NCI-H2107 treated with DMSO at 0.1 percent for 48 hours (cell line): ENCODE measurements around the gene WDFY2.
A peak's percentile ranks its signal among the peaks of the same experiment; 100 is the strongest.

Experiments used
- DNase-seq: peaks from one replicate; lab custom pipeline; 2025; ENCODE audit not compliant: unreplicated experiment; lab: John Stamatoyannopoulos, UW

The WDFY2 gene

GRCh38 chr13:51767100-51767499 is 182.8 kb downstream of the WDFY2 start:
- no peak for DNase-seq

DNA sequence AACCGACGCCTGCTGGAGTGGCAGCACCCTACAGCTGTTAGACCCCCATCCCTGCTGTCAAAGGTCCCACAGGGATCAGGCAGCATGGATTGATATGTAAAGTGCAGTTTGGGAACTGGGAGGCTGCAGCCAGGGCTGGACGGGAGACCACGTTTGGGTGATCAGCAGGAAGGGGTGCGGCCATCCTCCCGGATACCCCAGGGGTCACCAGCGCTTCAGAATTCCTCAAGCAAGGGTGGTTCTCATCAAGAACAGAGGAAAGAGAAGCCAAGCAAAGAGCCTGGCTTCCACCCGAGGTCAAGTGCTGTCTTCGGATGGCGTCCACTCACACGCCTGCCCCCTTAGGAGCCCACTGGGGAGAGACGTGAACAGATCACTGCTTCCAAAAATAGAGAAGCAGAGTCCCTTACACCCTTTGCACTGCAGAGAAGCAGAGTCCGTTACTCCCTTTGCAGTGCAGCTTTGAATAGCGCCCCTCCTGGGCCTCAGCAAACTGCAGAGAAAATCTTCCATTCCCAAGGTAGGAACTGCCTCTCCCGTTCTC is 184.2 kb downstream of the WDFY2 start:
- no peak for DNase-seq

DNA sequence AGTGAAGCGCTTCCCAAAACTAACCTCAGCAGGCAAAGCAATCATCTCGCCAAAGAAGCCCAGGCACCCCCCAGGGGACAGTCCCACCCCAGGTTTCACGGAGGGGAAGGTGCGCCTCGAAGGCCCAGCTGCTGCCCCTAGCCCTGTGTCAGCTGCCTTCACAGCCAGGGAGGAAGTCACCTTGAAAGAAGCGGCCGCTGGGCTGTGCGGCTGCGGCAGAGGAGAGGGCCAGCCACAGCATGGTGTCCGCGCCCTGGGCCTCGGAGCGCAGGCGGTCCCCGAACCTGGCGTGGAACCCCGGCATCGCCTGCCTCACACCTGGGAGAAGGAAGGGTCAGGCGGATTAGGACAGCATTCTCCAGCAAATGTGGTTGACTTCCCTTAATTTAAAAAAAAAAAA is 184.7 kb downstream of the WDFY2 start:
- no peak for DNase-seq

GRCh38 chr13:51769455-51770127 is 185.3 kb downstream of the WDFY2 start:
- DNase-seq = no peak

- DNase-seq = no peak
Observed at GRCh38 chr13:51770160-51770559, 185.9 kb downstream of the WDFY2 start.

DNA sequence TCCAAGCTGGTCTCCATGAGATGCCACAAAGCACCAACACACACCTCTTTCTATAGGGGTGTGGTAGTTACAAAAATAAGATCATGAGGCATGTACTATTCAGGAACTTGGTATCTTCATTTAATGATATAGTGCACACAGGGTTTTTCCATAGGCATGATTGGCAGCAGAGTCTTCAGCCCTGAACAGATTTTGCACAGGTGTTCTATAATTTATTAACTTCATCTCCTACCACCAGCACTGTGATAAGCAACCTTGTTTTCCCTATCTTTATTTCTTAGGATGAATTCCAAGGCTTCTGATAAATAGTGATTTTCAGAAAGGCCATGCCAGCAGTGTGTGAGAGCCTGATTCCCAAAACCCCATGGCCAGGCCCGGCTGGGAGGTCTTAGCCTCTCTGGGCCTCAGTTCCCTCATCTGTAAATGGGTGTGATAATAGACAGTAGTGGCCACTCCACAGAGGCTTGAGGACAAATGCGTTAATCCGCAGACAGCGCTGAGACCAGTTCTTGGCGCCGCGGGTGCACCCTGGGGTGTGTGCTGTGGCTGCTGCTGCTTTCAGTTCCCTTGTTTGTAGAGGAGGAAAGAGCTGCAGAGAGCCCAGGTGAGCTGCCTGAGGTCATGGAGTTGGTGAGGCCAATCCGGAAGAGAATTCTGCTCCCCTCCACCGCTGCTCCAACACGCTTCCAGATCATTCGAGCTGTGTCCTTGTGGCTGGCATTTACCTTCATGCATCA is 186.6 kb downstream of the WDFY2 start:
- peak; percentile 66 for DNase-seq

GRCh38 chr13:51771418-51772104 is 187.3 kb downstream of the WDFY2 start:
- peak; percentile 66 for DNase-seq

- no peak for DNase-seq
Observed at GRCh38 chr13:51772105-51772455, 187.8 kb downstream of the WDFY2 start.

- DNase-seq = no peak
Observed at GRCh38 chr13:51772781-51773180, 188.5 kb downstream of the WDFY2 start.

DNA sequence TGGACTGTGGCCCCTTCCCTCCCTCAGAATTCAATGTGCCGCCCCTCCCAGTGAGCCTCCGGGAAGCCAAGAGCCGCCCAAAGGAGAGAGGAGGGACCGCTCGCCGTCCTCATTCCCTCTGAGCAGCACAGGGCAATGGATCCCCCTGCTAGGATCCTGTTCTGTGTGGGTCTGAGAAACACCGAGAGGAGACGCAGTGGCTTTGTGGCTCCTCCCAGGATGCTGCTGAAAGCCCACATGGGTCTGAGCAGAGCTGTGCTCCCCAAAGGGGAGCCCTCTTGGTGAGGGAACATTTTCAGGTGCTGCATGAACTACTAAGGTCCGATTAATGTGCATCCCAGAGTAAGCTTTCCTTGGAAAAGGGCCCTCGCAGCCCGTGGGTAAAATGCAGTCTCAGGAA is 189.3 kb downstream of the WDFY2 start:
- DNase-seq = no peak

DNA sequence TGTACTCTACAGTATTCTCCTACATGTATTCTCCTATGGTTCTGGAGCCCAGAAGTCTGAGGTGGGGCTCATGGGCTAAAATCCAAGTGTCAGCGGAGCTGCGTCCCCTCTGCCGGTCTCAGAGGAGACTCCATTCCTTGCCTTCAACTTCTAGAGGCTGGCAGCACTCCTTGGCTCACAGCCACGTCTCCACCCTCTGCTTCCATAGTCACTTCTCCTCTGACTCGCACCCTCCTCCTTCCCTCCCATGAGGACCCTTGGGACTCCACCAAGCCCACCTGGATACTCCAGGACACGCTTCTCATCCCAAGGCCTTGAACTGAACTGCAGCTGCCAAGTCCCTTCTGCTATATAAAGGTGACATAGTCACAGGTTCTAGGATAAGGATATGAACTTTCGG is 191.9 kb downstream of the WDFY2 start:
- no peak for DNase-seq

DNA sequence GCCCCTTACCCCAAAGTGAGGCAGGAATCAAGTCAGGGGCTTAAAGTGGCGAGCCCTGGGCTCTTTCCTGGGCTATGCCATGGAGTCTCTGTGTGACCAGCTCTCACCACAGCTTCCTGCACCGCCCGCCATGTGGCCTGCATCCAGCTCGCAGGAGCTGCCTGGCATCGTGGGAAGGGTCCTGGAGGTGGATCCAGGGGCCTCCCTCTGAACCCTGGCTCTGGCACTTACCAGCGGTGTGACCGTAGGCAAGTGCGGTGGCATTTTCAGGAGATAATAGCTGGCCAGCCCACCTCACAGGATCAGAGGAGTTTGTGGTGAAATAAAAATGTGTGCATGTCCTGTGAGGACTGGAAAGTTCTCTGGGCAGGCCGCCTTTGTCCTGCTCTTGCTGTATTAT is 193.7 kb downstream of the WDFY2 start:
- DNase-seq = no peak

GRCh38 chr13:51778392-51778791 is 194.1 kb downstream of the WDFY2 start:
- DNase-seq = no peak

DNA sequence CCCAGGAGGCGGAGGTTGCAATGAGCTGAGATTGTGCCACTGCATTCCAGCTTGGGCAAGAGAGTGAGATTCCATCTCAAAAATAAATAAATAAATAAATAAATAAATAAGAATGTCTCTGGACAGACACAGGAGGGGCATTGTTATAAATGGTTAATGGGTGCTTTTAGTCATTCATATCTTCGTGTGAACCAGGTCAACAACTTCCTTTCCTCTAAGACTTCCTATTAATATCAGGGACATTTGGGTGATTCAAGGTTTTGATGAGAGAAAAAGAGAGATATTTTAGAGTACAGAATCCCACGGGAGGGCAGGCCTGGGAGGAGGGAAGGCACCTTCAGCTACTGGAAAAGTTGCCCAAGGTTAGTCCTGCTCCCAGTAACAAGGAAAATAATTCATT is 195.8 kb downstream of the WDFY2 start:
- DNase-seq = no peak

- no peak for DNase-seq
Observed at GRCh38 chr13:51781246-51782022, 197.2 kb downstream of the WDFY2 start.

DNA sequence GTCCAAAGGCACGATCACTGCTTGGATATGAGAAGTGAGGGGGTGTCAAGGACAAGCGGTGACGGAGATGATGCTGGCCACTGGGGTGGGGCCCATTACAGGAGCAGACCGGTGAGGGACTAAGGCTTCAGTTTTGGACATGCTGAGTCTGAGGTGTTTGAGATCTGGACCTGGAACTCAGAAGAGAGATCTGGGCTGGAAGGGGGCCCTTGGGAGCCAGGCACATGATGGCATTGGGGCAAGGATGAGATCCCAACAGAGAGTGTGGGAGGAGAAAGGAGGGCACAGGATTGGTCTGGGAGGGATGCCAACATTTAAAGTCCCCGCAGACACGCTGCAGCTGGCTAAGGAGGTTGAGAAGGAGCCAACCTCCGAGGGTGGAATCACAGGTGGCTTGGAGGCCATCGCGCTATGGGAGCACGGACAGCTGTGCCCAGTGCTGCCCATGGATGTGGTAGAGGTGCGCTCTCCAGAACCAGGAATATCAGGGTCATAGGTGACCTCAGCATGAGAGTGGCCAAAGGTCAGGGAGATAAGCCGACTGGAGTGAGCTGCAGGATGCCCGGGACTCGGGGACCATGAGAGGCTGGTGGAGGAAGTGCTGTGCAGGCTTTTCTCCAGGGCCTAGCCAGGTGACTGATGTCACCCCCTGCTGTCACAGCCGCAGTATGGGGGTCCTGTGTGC is 197.9 kb downstream of the WDFY2 start:
- DNase-seq = no peak

GRCh38 chr13:51783428-51784094 is 199.3 kb downstream of the WDFY2 start:
- no peak for DNase-seq

DNA sequence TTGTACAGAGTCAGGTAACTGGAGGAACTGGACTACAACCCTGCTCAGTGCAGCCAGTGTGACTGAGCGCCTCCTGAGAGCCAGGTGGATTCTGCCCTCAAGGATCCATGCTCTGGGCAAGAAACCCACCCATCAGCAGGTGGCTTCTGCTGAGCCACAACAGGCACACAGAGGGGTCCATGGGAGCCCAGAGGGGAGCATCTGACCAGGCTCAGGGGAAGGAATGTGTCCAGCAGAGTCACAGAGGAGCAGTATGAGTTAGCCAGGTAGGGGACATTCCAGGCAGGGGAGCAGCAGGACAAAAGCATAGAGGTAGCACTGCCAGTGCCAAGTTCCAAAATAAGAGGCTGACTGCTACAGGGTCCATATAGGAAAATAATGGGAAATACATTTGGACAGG is 199.8 kb downstream of the WDFY2 start:
- DNase-seq = no peak

DNA sequence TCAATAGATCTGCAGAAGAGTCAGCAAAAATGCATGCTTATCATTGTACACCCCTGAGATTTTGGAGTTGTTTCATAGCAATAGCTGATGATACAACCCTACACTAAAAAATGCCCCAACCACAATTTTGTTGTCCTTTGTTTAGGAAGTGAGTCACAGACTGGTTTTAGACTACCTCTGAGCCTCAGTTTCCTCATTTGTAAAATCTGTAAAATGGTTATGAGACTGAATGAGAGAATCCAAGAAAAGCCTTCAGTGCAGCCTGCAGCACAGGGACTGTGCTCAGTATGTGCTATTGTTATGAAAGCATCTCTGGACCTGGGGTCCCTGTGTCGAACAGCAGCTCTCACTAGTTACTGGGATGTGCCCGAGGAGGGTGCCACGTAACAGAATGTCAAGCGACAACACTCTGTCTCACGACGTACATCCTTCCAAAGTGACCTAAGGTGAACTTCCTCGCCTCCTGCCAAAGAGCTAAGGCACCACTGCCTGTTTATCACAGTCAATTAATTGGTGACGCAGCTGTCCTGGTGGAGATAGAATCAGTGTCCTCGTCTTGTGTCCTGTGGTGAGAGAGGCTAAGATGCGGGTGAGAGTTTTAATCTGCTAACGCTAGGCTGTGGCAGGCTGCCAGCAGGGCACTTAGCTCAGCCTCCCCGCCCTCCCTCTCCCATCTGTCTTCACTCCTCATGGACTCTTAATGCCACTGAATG is 201.6 kb downstream of the WDFY2 start:
- peak; percentile 93 for DNase-seq
